Activated T-helper 1 cell treated with anti-CD3 and anti-CD28 coated beads, Interleukin-12 subunit alpha, Interleukin-12 subunit beta, Interleukin-2, Interleukin-4 antibody, amounts not matched to agents 30 ng/mL and 10 ng/mL and 1 ng/mL, durations not matched to agents 14 hours and 24 hours and 36 hours (primary cell): ENCODE results near the gene TMEM143. TPM values are rescaled to one million over a fixed set of nuclear protein-coding genes. Genes with fewer than 3 reads are reported as not detected.

ENCODE experiments used
- DNase-seq: peaks from one replicate; pipeline ENCODE4 v3.0.0; 2021; ENCODE audit warnings: low spot score
- H3K27ac Mint-ChIP-seq: one replicate; pipeline ENCODE4 v1.8.0; 2021; ENCODE audit warnings: mild to moderate bottlenecking, mixed read lengths
- H3K27me3 Mint-ChIP-seq: one replicate; pipeline ENCODE4 v1.8.0; 2022; ENCODE audit warnings: mild to moderate bottlenecking, moderate library complexity, mixed read lengths; ENCODE audit not compliant: insufficient read depth
- H3K36me3 Mint-ChIP-seq: one replicate; pipeline ENCODE4 v1.8.0; 2021; ENCODE audit warnings: low read depth, mixed read lengths
- H3K4me1 Mint-ChIP-seq: one replicate; pipeline ENCODE4 v1.8.0; 2021; ENCODE audit warnings: low read depth, mixed read lengths
- H3K4me3 Mint-ChIP-seq: one replicate; pipeline ENCODE4 v1.8.0; 2021; ENCODE audit warnings: mild to moderate bottlenecking, moderate library complexity, mixed read lengths
- H3K9me3 Mint-ChIP-seq: one replicate; pipeline ENCODE4 v1.8.0; 2021; ENCODE audit warnings: mixed read lengths
- intact Hi-C: fragments of 100-400 bp; cut with micrococcal nuclease; formaldehyde crosslinking; loops from one replicate; pipeline ENCODE4 v1.15.1; 2024
- total RNA-seq: library from RNA; stranded (reverse); gene quantifications from 2 replicates; pipeline ENCODE4 v1.2.3, GENCODE V29; 2022

Gene TMEM143
- 7.7 and 14.9 TPM in 2 replicates for total RNA-seq

DNA sequence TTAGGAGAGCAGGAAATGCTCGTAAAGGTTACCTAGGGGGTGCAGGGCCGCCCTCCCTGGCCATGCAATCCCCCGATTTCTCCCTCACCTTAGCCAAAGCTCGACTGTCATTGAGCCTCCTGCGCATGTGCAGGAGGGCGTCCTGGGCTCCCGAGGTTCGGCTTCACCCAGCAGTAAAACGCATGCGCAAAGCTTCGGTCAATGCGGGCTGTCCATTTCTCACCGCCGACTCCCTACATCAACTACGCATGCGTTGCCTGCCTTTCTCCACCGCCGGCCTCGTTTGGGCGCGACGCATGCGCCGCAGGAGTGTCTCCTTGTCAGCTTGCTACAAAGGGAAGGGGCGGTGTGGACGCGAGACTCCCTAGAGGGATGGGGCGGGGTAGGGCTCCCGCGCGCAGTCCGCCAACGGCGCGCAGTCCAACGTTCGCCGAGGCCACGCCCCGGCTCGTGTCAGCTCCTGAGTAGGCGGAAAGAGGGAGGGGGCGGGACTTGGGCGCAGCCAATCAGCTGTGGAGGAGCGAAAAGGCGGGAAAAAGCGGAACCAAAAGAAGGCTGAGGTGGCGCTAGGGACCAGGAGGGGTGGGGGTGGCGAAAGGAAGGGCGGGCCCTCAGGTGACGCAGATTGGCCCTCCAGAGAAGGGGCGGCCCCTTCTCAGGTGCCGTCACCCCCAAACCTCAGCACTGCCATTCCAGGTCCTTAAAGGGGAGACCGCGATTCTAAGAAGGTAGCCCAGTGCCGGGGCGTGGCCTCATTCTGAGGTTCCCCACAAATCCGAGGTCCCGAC lies at the start of gene TMEM143, which contains the start of gene SYNGR4:
TMEM143 (minus strand) TSS at position 131 of the 788 bp plus-strand sequence; CDS start at position 111, 20 bp downstream.
SYNGR4 (plus strand) TSS at position 558 of the 788 bp plus-strand sequence. CDS start 1,476 bp downstream, outside the sequence.
- Mint-ChIP-seq H3K27me3 (no peaks in the 10 kb centered on the region), H3K36me3 (peaks cover 4% of the 10 kb centered on the region), H3K27ac (peak within 1 kb of the TSS; percentile 87), H3K4me1 (peaks cover 6% of the 10 kb centered on the region), H3K9me3 (no peaks in the 10 kb centered on the region), H3K4me3 (peak within 1 kb of the TSS; percentile 85)
- peak; percentile 98 for DNase-seq
- intact Hi-C loops: loop anchor here (1.0 to 10.0 kb wide), 17 partner anchors 27 to 1278 kb away; partner anchors contain the start of genes CYTH2, DBP, GRWD1 and GYS1

DNA sequence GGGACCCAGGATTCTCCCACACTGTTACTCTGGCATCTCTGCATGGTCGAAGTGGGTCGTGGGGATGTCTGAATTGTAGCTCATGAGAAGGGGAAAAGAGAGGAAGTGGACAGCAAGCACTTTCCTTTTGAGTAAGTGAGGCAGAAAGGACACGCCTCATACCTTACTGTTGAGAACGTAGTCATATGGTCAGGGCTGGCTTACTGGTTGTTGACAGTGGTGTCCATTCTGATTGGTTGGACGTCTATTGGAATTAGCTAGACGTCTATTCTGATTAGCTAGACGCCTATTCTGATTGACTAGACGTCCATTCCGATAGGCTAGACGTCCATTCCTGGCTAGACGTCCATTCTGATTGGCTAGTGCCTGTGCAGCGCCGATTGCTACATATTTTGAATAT lies 42.1 kb upstream of the TMEM143 start:
- Mint-ChIP-seq H3K36me3 (no peaks in the 10 kb centered on the region), H3K4me3 (no peak overlapping the region), H3K27me3 (peaks cover 16% of the 10 kb centered on the region), H3K4me1 (no peaks in the 10 kb centered on the region), H3K9me3 (no peaks in the 10 kb centered on the region), H3K27ac (no peak overlapping the region)
- no peak for DNase-seq
- intact Hi-C loops: no loop called here

DNA sequence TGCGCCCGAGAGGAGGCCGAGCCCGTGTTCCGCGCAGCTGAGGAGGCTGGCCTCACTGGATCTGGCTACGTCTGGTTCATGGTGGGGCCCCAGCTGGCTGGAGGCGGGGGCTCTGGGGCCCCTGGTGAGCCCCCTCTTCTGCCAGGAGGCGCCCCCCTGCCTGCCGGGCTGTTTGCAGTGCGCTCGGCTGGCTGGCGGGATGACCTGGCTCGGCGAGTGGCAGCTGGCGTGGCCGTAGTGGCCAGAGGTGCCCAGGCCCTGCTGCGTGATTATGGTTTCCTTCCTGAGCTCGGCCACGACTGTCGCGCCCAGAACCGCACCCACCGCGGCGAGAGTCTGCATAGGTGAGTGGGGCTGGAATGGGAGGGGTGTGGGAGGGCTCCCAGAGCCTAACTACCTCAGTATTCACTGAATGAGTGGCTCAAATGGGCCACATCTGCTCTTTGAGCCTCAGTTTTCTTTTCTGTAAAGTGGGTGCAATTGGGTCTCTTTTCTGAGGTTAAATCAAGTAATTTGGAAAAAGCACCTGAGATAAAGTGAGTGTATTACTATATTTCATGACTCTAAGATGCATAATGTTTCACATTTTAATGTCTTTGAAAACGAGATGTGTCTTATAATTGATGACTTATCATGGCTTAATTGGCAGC lies 41.4 kb upstream of the TMEM143 start:
- intact Hi-C loops: no loop called here

DNA sequence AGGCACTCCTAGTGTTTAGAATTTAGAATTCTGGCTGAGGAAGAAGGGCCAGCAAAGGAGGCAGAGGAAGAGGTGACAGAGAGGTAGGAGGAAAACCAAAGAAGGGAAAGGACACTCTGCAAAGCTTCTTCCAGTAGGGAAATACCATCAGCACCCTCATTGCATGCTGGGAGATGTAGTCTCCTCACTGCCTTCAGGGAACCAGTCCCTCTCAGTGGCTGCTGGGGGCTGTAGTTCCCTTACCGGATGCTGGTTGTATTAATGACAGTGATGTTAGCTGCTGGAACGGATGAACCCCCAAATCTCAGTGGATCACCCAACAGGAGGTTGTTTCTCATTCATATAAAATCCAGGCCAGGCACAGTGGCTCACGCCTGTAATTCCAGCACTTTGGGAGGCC lies 39.9 kb upstream of the TMEM143 start:
- peaks cover 18% of the 10 kb centered on the region for H3K27me3 Mint-ChIP-seq
- no peak overlapping the region for H3K4me3 Mint-ChIP-seq
- H3K9me3 Mint-ChIP-seq: no peaks in the 10 kb centered on the region
- H3K4me1 Mint-ChIP-seq: peaks cover 18% of the 10 kb centered on the region
- no peak overlapping the region for H3K27ac Mint-ChIP-seq
- intact Hi-C loops: no loop called here
- H3K36me3 Mint-ChIP-seq: no peaks in the 10 kb centered on the region
- peak; percentile 28 for DNase-seq

More for the DNA sequence above, 41.4 kb upstream of the TMEM143 start:
- no peak overlapping the region for H3K27ac Mint-ChIP-seq
- no peak overlapping the region for H3K4me3 Mint-ChIP-seq
- H3K9me3 Mint-ChIP-seq: no peaks in the 10 kb centered on the region
- H3K27me3 Mint-ChIP-seq: peaks cover 14% of the 10 kb centered on the region
- H3K4me1 Mint-ChIP-seq: peaks cover 4% of the 10 kb centered on the region
- H3K36me3 Mint-ChIP-seq: no peaks in the 10 kb centered on the region
- no peak for DNase-seq

- Mint-ChIP-seq H3K36me3 (peaks cover 7% of the 10 kb centered on the region), H3K27ac (no peak overlapping the region), H3K9me3 (no peaks in the 10 kb centered on the region), H3K4me1 (peaks cover 31% of the 10 kb centered on the region), H3K27me3 (peaks cover 20% of the 10 kb centered on the region), H3K4me3 (no peak overlapping the region)
- intact Hi-C loops: no loop called here
- DNase-seq: no peak
Measured at GRCh38 chr19:48401287-48401686, 37.5 kb upstream of the TMEM143 start.

DNA sequence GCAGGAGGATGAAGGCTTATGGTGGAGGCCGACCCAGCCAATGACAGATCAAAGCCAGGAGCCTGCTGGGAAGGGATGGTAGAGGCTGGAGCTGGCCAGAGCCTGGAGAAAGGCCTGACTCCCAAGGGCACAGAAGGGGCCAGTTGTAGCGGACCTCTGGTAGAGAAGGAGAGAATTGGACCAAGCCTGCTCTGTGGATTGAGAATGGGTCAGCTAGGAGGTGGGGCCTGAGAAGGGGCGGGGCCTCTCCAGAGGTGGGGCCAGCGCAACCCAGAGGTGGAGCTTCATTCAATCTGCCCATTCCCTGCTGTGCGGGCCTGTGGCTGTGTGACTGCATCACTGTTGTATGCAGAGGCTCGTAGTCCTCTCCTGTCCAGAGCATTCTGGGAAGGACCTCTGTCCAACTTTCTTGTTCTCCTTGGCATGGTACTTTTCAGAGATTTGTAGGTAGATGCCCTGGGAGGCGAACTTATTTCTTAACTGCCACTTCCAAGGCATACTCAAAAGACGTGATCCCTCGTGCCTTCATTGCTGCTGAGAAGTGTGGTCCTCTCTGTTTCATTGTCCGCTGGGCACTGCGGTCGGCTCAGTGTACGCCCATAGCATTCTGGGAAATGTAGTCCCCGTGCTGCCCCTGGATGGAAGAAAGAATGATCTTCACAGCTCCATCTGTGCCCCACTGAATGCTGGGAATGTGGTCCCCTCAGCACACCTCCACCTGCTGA lies 36.4 kb upstream of the TMEM143 start:
- Mint-ChIP-seq H3K9me3 (no peaks in the 10 kb centered on the region), H3K36me3 (peaks cover 7% of the 10 kb centered on the region), H3K27ac (no peak overlapping the region), H3K4me1 (peaks cover 31% of the 10 kb centered on the region), H3K4me3 (peak overlapping the region; percentile 45), H3K27me3 (peaks cover 28% of the 10 kb centered on the region)
- intact Hi-C loops: no loop called here
- DNase-seq: no peak

- DNase-seq: peak; percentile 84
- peak overlapping the region; percentile 34 for H3K27ac Mint-ChIP-seq
- peaks cover 7% of the 10 kb centered on the region for H3K36me3 Mint-ChIP-seq
- intact Hi-C loops: loop anchor here (1.0 to 5.0 kb wide), 6 partner anchors 7 to 114 kb away; partner anchors contain the start of genes GRWD1, KDELR1, LMTK3 and SYNGR4
- H3K27me3 Mint-ChIP-seq: peaks cover 39% of the 10 kb centered on the region
- H3K4me1 Mint-ChIP-seq: peaks cover 31% of the 10 kb centered on the region
- peak overlapping the region; percentile 53 for H3K4me3 Mint-ChIP-seq
- no peaks in the 10 kb centered on the region for H3K9me3 Mint-ChIP-seq
Measured at GRCh38 chr19:48398375-48399235, 34.9 kb upstream of the TMEM143 start.

DNA sequence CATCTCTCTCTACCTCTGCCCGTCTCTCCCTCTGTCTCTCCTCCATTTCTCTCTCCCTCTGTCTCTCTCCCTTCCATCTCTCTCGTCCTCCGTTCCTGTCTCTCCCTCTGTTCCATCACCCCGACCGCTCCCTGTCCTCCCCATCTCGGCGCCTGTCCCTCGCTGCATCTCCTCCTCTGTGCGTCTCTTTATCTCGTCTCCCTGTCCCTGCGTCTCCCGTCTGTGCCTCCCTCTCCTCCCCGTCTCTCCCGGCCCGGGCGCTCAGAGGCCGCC lies 34.3 kb upstream of the TMEM143 start:
- no peak for DNase-seq
- H3K27ac Mint-ChIP-seq: peak overlapping the region; percentile 89
- H3K4me3 Mint-ChIP-seq: peak overlapping the region; percentile 93
- peaks cover 41% of the 10 kb centered on the region for H3K27me3 Mint-ChIP-seq
- H3K4me1 Mint-ChIP-seq: peaks cover 31% of the 10 kb centered on the region
- H3K36me3 Mint-ChIP-seq: peaks cover 7% of the 10 kb centered on the region
- intact Hi-C loops: loop anchor here (1.0 to 5.0 kb wide), 4 partner anchors 33 to 114 kb away; partner anchors contain the start of genes GRWD1, LMTK3 and SYNGR4
- H3K9me3 Mint-ChIP-seq: no peaks in the 10 kb centered on the region

DNA sequence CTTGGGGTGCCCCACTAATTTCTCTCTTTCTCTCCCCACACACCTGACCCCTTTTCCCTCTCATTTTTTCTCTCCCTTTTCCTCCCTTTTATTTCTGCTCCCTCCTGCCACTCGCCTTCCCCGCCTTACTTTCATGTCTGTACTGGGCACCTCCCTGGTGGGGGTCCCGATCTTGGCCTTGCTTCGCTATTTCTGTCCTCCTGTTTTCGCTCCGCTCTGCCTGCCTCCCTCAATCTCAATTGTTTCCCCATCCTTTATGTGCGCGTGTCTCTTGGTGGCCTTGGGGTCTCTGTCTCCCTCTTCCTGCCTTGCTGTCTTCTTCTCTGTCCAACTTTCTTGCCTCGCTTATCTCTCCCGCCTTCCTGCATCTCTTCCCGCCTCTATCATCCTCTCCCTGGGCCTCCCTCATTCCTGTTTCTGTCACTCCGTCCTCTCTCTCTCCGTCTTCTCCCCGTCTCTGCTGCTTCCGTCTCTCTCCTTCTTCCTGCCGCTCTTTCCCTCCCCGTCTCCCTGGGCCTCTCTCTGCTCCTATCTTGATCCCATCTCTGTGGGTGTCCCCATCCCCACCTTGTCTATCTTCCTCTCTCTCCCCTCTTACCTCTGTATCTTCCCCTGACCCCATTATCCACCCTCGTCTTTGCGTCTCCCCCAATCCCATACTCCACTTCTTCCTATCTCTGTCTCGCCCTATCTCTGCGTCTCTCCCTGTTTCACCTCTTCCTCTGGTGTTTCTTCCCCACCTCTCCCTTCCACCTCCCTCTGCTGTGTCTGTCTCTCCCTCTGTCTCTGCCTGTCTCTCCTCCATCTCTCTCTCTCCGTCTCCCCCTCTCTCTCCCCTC lies 33.7 kb upstream of the TMEM143 start:
- Mint-ChIP-seq H3K4me3 (peak overlapping the region; percentile 93), H3K27ac (peak overlapping the region; percentile 89), H3K9me3 (no peaks in the 10 kb centered on the region), H3K36me3 (peaks cover 7% of the 10 kb centered on the region), H3K27me3 (peaks cover 46% of the 10 kb centered on the region), H3K4me1 (peaks cover 33% of the 10 kb centered on the region)
- no peak for DNase-seq
- intact Hi-C loops: loop anchor here (1.0 to 5.0 kb wide), 4 partner anchors 33 to 115 kb away; partner anchors contain the start of genes GRWD1, LMTK3 and SYNGR4

GRCh38 chr19:48396824-48397176 lies 33.1 kb upstream of the TMEM143 start:
- H3K27me3 Mint-ChIP-seq: peaks cover 49% of the 10 kb centered on the region

DNA sequence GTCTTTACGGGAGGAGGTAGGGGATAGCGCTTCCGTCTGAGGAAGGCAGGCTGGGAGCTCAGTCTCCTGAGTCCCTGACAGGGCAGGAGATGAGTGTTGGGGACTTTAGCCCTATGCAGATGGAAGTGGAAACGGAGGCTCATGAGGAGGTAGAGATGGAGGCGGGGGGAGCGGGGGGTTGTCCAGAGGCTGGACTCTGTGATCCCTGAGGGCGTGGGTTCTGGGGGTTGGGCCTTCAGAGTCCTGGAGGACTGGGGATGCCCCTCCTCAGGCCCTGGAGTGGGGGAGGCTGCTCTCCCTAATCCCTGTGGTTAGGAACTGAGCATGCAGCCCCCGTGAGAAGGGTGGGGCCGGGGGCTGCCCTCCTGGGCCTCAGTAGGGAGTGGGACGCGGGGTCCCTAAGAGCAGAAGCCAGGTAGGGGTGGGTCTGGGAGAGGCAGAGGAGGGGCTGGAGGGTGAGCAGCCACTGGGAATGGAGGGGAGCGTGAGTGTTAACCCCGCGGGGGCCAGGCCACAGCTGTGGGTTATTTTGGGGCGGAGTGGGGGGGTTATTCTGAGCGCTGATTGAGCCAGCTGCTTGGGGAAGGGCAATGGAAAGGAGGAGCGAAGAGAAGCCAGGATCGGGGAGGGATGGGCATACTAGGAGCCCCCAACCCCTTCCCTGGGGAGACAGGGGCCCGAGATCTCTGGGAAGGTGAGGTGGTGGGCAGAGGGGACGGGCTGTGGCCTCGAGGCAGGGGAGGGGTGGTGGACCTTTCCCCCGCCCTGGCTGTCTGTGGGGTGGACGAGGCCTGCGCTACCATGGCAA lies 32.5 kb upstream of the TMEM143 start:
- intact Hi-C loops: loop anchor here (5.0 kb wide), 1 partner anchor 116 kb away; the partner anchor contains the start of gene LMTK3
- Mint-ChIP-seq H3K4me1 (peaks cover 40% of the 10 kb centered on the region), H3K27ac (no peak overlapping the region), H3K27me3 (peaks cover 52% of the 10 kb centered on the region), H3K4me3 (peak overlapping the region; percentile 26), H3K9me3 (no peaks in the 10 kb centered on the region), H3K36me3 (peaks cover 7% of the 10 kb centered on the region)
- DNase-seq: no peak

More at GRCh38 chr19:48396824-48397176, 33.1 kb upstream of the TMEM143 start:
- intact Hi-C loops: loop anchor here (5.0 kb wide), 1 partner anchor 116 kb away; the partner anchor contains the start of gene LMTK3
- no peak overlapping the region for H3K27ac Mint-ChIP-seq
- H3K4me1 Mint-ChIP-seq: peaks cover 36% of the 10 kb centered on the region
- H3K4me3 Mint-ChIP-seq: no peak overlapping the region
- H3K9me3 Mint-ChIP-seq: no peaks in the 10 kb centered on the region
- no peak for DNase-seq
- H3K36me3 Mint-ChIP-seq: peaks cover 7% of the 10 kb centered on the region
